ENCODE measurements around the gene ABCA7.
"Not testable (repeated sequence)": the region's sequence is repeated elsewhere in the genome, so short reads cannot be mapped to it uniquely, and the experiment has no call there.

The ABCA7 gene

GRCh38 chr19:1018393-1018792, 21.5 kb upstream of the ABCA7 start:
- DNase-seq = no peak

DNA sequence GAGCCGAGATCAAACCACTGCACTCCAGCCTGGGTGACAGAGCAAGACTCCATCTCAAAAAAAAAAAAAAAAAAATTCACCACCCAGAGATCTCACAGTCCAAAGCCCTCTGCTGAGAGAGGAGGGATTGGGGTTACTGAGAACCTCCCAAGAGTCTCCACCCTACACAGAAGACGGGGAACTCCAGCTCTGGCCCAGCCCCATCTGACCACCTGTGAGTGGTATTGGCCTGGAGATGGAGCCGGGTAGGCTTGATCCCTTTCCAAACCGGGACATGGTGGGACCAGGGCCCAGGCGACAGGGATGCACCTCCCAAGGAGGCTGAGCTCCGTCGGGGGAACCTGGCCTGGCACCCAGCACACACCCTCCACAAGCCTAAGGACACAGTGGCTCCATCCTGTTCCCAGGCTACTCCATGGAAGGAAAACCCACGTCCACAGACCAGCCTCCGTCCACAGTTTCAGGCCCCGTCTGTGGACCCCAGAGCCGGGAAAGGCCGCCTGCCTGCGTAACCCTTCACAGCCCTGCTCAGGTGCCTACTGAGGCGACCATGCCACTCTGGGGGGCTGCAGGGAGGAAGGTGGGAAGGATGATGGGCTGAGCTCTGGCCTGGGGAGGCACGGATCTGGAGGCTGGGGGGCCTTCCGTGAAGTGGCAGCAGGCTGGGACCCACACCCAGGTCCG, 20.8 kb upstream of the ABCA7 start:
- DNase-seq = no peak

DNA sequence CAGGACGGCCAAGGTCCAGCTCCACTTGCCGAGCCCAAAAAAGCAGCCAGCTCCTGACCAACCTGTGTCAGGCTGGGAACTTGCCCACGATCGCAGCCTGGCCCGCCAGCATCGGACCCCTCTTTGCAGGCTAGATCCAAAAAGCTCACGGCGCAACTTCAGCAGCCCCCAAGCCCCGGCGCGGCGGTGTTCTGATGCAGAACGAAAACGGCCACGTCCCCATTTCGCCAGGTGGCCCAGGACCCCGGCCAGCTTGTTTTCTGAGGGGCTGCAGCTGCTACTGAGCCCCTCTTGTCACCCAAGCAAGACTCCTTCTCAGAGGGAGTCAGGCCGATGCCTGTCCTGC, 20.3 kb upstream of the ABCA7 start:
- no peak for DNase-seq

DNA sequence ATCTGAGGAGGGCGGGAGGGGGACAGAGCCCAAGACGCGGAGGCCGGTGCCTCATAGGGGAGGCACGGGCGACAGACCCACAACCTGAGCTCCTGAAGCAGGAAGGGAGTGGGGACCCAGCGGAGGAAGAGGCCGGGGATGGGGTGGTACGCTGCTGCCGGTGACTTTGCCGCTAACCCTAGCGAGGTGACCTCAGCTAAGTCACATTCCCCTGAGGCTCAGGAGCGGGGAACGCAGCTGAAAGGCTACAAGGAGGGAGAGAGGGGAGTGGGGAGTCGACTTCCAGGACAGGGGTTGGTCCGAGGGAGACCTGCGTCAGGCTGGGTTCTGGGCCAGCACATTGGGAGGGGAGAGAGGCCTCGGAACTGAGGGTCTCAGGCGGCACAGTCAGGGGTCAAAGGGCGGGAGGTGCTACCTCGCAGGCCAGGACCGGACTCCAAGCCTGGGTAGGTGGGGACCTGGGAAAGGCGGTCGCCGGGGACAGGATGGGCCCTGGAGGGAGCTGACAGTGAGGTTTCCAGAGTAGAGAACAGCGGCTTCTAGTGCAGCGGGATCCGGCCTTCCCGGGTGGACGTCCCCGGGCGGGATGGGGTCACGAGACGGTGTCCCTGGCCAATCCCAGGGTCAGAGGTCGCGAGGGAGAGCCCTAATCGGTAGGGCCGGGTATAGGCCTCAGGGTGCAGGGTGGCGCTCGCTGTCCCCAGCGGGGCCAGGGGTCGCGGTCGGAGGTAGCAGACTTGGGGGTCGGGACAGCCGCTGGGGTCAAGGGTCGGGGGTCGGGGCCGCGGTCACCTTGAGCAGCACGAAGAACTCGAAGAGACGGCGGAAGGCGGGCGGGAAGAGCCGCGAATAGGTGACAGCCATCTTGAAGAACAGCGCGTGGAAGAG, 19.7 kb upstream of the ABCA7 start:
- peak; percentile 47 for DNase-seq

GRCh38 chr19:1020868-1021425, 19.0 kb upstream of the ABCA7 start, which contains the start of gene TMEM259:
TMEM259 (minus strand) TSS chr19:1021123; CDS start chr19:1020996, 127 bp downstream.
- DNase-seq = peak; percentile 95

GRCh38 chr19:1023883-1024188, 16.1 kb upstream of the ABCA7 start:
- DNase-seq = not testable (repeated sequence)

DNA sequence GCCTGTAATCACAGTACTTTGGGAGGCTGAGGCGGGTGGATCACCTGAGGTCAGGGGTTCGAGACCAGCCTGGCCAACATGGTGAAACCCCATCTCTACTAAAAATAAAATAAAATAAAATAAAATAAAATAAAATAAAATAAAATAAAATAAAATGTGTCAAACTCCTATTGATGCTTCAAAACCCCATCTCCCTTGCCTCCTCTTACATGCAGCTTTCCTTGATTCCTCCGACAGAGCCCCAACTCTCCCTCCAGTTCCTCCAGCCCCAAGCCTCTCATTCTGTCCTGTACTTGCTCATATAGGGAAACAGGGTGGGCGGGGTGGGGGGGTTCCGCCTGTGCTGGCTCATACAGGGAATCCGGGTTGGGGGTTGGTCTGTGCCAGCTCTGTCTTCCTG, 14.8 kb upstream of the ABCA7 start:
- not testable (repeated sequence) for DNase-seq

- peak; percentile 48 for DNase-seq
Measured at GRCh38 chr19:1025960-1026782, 13.7 kb upstream of the ABCA7 start, which contains the start of gene CNN2. CNN2 (plus strand) TSS chr19:1026608; CDS start chr19:1026662, 54 bp downstream.

- DNase-seq = no peak
Measured at GRCh38 chr19:1026783-1027649, 12.9 kb upstream of the ABCA7 start.

DNA sequence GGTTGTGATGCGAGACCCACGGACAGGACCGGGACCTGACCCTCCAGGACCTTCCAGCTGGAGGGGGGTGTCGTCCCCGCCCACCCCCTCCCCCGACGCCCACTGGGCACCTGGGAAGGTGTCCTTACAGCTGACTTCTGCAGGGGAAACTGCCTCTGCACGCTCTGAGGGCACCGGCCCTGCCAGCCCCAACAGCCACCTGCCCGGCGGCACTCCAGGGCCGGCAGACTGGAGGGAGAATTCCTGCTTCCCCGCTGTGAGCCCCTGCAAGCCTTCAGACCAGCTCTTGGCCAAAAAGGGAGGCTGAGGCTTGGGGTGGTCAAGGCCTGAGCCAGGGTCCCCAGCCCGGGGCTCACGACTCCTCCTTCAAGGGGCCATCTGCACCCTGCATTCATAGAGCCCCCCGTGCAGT, 12.3 kb upstream of the ABCA7 start:
- no peak for DNase-seq

DNA sequence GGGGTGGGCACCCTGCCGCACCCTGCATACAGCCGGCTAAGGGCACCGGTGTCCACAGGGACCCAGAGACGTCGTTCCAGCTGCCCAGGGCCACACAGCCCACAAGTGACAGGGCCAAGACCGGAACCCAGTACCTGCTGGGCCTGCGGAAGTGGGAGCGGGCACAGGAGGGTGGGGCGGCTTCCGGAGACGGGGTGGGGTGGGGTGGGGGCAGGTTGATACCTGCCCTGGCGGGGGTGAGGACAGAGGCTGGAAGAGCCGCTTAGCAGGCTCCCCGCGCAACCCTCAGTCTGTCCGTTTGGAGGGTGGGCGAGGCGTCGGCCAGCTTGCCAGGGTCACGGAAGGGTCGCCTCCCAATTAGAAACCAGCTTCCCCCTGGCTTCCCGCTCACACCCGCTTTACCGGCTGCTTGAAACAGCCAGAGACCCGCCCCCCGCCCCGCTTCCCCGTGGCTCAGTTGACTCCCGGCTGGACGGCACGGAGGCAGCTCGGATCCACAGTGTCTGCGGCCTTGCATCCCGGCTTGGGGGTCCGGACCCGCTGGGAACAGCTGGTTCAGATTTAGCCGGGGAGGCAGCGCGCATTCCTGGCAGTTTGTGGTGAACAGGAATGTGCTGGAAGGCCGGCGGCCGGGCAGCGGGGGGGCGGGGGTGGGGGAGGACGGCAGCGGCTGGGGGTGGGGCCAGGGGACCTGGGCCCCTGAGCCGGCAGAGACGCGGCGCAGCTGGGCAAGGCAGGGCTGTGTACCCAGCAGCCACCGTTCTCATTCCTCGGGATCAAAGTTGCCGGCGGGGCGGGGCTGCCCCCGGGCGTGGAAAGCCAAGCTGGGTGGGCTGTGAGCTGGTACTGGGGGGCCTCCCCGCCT, 11.6 kb upstream of the ABCA7 start:
- peak; percentile 32 for DNase-seq

- no peak for DNase-seq
Measured at GRCh38 chr19:1032264-1032867, 7.5 kb upstream of the ABCA7 start.

GRCh38 chr19:1035998-1036621, 3.8 kb upstream of the ABCA7 start:
- DNase-seq = no peak

DNA sequence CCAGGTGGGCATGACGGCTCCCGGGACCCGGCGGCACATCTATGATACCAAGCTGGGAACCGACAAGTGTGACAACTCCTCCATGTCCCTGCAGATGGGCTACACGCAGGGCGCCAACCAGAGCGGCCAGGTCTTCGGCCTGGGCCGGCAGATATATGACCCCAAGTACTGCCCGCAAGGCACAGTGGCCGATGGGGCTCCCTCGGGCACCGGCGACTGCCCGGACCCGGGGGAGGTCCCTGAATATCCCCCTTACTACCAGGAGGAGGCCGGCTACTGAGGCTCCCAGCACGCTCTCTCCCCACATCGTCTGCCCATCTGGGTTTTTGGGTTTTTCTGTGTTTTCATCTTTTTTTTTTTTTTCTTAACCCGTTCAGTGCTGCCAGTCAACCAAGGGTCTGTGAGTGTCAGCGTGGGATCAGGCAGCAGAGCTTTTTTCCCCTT, 2.3 kb upstream of the ABCA7 start:
- no peak for DNase-seq

- DNase-seq = no peak
Measured at GRCh38 chr19:1038978-1039645, 795 bp upstream of the ABCA7 start.

DNA sequence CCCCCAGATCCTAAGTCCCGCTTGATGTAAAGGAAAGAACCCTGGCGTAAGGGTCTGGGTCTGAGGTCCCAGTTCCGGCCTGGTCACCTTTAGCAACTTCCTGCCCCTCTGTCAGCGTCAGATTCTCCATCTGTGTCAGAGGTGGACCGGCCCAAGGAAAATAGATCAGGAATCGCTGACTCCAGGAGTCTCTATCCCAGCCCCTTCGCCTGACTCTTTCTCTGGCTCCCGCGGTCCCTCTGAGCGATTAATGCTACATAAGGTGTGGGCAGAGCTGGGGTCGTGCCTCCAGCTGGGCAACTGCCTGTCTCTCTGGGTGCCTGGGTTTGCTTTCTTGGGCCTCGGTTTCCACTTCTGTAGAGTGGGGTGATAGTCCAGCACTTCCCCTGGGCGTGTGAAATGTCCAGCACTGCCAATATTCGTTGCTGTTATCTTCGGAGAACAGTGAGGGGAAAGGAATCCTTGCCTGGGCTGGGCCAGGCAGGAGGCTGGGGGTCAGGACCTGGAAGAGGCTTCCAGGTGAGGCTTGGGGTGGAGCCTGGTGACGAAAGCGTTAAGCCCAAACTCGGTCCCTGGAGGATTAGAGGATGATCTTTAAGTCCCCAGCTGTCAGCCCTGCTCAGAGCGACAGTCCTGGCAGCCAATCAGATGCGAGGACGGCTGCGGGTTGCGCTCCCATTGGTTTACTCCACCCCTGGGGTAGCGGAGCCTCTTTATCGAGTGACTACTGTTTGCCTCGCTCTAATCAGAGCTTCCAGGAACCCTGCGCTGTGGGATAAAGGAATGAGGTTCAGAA, 767 bp downstream of the ABCA7 start:
- peak; percentile 82 for DNase-seq

- DNase-seq = no peak
Measured at GRCh38 chr19:1041272-1041834, 1.4 kb downstream of the ABCA7 start.

Data from effector CD8-positive, alpha-beta T cell (primary cell).